T-helper 1 cell (primary cell): ENCODE data around the gene ESRRA.

Source experiments
- DNase-seq, 5 donors: peaks; one replicate each; pipeline ENCODE4 v3.0.0-alpha.2; 2012 to 2020
- total RNA-seq, 4 donors: gene quantifications; one replicate each; lab custom pipeline; 2026; lab: John Stamatoyannopoulos, UW

Gene ESRRA
- total RNA-seq = 16.0 to 21.3 (median 18.8) reads per million in 4 donors

DNA sequence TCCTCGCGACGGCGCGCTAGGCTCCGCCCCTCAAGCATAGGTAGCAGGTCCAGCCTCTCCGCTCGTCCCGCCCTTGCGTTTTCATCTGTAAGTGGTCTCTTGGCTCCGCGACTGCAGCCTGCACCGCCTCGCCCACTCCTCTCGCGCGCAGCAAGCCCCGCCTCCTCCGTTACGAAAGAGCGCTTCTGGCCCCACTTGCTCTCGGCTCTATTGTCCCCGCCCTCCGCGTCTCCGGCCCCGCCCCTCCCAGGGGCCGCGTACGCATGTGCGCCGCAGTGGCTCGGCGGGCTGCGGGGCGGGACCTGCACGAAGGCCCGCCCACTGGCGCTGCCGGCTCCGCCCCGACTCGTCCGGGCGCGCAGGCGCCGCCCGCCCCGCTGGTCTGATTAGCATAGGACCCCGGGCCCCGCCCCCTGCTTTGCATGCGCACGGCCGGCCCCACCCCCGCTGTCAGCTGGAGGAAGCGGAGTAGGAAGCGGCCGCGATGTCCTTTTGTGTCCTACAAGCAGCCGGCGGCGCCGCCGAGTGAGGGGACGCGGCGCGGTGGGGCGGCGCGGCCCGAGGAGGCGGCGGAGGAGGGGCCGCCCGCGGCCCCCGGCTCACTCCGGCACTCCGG, at the start of gene ESRRA:
Gene ESRRA (plus strand): TSS at position 450 of the 616 bp plus-strand sequence. CDS start 1,656 bp downstream, outside the sequence.
- DNase-seq = peak; percentile 99 to 100 (median 99)

DNA sequence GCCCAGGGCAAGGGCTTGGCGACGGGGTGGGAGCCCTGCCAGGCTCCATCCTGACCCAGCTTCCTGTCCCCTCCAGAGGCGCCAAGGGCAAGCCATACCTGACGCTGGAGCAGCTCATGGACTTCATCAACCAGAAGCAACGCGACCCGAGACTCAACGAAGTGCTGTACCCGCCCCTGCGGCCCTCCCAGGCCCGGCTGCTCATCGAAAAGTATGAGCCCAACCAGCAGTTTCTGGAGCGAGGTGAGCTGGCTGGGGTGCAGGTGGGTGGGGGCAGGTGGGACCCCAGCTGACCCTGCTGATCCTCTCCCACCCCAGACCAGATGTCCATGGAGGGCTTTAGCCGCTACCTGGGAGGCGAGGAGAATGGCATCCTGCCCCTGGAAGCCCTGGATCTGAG, 49.0 kb upstream of the ESRRA start:
- DNase-seq = no peak

DNA sequence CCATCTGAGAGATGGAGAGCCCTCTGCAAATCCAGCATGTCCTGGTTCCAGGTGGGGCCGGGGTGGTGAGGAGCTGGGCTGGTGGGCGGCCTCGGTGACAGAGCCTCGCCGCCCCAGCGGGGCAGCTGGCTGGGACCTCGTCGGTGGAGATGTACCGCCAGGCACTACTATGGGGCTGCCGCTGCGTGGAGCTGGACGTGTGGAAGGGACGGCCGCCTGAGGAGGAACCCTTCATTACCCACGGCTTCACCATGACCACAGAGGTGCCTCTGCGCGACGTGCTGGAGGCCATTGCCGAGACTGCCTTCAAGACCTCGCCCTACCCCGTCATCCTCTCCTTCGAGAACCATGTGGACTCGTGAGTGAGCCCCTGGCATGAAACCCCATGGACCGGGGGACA, 47.0 kb upstream of the ESRRA start:
- no peak for DNase-seq

DNA sequence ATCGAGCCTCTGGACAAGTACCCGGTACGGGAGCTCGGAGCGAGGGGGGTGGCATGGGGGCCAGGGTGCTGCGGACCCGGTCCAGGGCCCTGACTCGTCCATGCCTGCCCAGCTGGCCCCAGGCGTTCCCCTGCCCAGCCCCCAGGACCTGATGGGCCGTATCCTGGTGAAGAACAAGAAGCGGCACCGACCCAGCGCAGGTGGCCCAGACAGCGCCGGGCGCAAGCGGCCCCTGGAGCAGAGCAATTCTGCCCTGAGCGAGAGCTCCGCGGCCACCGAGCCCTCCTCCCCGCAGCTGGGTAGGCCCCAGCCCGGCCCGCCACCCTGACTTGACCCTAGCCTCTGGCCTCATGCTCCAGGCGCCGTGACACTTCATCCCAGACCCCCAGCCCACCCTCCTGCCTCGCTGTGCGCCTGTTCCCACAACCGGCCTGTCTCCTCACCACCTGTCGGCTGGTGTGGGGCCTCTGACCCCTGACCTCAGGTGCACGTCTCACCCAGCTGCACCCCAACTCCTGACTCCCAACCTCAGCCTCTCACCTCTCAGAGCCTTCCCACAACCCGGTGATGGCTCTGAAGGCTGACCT, 46.3 kb upstream of the ESRRA start:
- DNase-seq = no peak

DNA sequence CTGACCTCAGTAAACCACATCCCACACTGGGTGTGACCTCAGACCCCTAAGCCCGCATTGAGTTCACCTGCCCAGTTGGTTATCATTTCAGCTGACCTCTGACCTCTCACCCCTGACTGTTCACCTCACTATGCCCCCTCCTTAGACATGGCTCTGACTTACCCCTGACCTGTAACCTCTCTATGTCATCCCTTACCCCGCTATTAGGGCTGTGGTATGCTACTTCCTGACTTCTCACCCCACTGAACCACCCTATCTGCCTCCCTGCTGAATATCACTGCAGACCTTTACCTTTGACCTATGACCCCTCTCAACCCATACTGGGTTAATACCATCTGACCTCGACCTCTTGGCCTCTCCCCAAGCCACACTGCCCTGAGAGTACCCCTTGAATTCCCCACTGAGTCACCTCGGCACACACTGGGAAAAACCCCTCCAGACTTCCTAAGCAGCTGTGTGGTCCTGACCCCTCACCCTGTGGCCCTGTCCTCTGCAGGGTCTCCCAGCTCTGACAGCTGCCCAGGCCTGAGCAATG, 45.7 kb upstream of the ESRRA start:
- DNase-seq = no peak

DNA sequence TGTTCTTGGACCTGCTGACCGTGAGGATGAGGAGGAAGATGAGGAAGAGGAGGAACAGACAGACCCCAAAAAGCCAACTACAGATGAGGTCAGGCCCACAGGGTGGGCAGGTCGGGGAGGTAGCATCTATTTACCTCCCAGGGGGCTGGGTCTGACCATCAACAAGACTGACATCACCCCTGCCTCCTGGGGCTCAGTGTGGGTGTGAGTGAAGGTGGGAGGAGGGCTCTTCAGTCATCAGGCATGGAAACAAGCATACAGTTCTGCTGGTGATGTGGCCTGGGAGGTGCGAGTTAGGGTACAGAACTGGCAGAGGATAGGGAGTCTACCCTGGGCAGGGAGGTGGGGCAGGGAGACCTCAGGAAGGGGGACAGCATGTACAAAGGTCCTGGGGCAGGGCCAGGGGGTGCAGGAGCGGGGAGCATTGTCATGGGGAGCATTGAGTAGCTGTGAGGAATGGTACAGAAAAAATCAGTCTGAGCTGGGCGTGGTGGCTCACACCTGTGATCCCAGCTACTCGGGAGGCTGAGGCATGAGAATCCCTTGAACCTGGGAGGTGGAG, 45.1 kb upstream of the ESRRA start:
- DNase-seq = no peak

DNA sequence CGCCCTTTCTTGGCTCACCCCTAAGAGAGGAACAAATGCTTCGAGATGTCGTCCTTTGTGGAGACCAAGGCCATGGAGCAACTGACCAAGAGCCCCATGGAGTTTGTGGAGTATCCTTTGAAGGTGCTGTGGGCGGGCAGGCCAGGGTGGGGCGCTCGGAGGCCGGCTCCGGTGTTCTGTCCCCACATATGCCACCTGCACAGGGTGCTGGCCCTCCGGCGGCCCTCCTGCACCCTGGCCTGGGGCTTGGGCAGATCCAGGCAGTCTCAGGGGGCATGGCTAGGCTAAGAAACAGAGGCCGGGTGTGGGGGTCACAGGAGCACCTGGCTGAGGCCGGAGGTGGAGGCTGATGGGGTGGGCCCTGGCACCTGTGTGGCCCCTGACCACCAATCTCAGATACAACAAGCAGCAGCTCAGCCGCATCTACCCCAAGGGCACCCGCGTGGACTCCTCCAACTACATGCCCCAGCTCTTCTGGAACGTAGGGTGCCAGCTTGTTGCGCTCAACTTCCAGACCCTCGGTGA, 43.7 kb upstream of the ESRRA start:
- DNase-seq = no peak

DNA sequence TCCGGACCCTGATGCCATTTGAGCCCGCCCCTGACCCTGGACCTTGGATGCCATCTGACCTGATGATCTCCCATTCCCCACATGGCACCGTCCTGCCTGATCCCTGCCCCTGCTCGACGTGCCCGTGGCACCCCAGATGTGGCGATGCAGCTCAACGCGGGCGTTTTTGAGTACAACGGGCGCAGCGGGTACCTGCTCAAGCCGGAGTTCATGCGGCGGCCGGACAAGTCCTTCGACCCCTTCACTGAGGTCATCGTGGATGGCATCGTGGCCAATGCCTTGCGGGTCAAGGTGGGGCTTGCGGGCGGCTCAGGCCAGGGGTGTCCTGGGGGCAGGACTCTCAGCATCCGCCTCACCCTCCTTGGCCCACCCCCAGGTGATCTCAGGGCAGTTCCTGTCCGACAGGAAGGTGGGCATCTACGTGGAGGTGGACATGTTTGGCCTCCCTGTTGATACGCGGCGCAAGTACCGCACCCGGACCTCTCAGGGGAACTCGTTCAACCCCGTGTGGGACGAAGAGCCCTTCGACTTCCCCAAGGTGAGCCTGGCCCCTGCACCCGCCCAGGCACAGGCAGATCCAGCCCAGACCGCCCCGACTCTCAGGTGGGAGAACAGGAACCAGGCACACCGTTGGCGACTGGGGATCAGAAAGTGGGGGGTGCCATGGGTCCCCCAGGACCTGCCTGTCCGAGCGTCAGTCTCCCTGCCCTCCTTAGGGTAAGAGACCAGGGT, 42.9 kb upstream of the ESRRA start:
- no peak for DNase-seq

DNA sequence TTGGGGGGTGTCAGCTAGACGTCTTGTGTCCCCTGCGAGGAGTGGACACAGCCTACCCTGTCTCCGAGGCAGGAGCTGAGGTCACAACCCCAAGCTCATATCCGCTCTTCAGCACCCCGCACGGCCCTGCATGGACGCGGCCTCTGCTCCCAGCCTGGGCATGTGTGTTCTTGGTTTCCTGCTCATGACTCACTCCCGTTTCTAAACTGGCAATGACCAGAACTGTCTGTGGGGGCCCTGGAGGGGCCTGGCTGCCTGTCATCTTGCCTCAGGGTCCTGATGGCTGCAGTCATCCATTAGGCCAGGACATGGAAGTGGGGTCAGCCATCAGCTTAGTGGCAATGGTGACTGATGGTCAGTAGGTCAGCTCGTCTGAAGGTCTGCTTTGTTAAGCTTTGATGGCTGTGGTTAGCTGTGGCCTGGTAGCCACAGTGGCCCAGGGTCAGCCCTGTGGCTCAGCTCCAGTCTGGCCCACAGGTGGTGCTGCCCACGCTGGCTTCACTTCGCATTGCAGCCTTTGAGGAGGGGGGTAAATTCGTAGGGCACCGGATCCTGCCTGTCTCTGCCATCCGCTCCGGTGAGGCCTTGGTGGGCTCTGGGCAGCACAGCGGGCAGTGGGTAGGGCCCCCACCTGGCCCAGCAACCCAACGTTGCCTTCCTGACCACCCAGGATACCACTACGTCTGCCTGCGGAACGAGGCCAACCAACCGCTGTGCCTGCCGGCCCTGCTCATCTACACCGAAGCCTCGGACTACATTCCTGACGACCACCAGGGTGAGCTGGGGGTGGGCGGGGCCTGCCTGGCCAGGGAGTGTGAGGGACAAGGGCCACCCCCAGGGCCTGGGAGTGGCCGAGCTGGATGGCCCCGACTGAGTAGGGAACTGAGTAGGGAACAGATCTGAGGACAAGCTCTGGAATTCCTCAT, 42.0 kb upstream of the ESRRA start:
- no peak for DNase-seq

DNA sequence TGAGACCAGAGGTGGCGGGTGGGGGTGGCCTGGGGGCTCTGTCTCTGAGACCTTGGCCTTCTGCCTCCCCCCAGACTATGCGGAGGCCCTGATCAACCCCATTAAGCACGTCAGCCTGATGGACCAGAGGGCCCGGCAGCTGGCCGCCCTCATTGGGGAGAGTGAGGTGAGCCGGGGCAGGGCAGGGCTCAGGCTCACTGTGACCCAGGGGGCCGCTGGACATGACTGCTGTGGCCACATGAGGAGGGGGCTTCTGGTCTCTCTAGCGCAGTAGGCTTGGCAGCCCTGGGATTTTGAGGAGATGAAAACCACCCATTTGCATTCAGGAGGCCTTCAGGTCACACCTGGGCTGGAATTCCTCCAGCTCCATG, 41.4 kb upstream of the ESRRA start:
- DNase-seq = no peak

DNA sequence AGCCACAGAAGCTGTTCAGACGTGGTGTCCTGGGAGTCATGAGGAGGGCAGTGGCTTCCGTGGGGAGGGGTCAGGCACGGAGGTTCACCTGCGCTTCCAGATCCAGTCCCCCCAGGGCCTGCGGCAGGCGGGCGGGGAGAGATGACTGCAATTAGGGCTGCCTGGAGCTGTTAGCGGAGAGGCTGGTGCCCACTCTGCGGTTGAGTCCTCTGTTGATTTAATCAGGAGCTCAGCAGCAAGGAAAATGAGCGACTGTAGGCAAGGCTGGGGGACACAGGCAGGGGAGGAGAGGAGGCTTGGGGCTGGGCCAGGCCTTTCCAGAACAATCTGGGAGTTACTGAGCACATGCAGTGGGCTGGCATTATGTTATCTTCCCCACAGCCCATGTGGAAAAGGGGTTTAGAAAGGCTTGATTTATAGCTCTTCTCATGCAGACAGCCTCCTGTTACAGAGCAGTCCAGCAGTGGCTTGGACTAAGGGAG, 40.9 kb upstream of the ESRRA start:
- DNase-seq = no peak

DNA sequence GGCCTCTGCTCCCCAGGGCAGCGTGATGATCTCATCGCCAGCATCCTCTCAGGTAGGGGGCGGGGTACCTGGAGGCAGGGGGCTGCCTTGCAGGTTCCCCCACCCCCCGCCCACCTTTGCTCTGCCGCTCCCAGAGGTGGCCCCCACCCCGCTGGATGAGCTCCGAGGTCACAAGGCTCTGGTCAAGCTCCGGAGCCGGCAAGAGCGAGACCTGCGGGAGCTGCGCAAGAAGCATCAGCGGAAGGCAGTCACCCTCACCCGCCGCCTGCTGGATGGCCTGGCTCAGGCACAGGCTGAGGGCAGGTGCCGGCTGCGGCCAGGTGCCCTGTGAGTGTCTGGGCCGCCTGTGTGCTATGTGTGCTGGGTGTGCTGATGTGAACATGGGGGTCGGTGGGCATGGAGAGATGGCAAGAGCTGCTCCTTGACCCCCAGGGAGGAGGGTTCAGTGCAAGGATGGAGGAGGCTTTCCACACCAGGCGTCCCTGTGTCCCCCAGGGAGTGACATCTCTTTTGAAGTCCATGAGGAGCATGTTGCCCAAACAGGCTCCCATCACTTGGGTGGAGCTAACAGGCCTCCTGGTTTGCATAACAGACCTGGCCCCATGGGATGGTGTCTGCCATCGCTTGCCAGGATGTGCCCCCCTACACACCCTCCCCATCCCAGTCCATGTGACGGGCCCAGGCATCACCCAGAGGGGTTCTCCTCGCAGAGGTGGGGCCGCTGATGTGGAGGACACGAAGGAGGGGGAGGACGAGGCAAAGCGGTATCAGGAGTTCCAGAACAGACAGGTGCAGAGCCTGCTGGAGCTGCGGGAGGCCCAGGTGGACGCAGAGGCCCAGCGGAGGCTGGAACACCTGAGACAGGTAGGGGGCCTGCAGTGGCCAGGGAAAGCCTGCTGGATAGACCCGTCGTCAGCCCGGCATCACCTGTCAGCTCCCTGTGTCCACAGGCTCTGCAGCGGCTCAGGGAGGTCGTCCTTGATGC, 39.9 kb upstream of the ESRRA start:
- no peak for DNase-seq

DNA sequence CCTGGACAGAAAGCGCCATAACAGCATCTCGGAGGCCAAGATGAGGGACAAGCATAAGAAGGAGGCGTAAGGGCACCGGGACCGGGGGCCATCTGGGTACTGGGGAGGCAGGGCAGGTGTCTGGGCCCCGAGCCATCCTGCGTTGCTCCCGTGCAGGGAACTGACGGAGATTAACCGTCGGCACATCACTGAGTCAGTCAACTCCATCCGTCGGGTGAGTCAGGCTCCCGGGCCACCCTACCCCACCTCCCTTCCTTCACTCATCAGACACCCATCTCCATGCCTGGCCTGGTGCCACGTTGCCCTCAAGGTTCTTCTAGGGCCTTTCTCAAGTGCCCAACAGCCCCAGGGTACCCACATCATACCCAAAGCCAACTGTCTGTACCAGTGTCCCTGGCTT, 39.0 kb upstream of the ESRRA start:
- DNase-seq = no peak

DNA sequence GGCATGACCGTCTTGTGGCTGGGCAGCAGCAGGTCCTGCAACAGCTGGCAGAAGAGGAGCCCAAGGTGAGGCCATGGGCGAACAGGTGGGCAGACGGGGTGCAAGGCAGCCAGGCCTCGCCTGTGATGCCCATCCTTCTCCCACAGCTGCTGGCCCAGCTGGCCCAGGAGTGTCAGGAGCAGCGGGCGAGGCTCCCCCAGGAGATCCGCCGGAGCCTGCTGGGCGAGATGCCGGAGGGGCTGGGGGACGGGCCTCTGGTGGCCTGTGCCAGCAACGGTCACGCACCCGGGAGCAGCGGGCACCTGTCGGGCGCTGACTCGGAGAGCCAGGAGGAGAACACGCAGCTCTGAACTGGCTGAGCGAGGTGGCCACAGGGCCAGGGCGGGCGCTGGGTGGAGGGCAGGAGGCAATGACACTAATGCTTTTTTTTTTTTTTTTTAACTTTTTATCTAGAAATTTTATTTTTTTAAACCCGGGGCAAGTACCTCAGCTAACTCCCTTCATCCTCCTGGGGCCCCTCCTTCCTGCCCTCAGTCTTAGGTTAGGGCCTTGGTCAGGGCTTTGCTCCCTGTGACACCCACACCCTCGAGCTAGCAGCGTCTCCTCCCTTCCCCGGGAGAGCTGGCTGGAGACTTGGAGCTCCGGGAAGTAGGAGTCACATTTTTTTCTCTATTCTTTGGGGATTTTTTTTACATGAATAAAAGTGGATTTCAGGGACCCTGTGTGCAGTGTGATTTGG, 37.9 kb upstream of the ESRRA start:
- DNase-seq = no peak

DNA sequence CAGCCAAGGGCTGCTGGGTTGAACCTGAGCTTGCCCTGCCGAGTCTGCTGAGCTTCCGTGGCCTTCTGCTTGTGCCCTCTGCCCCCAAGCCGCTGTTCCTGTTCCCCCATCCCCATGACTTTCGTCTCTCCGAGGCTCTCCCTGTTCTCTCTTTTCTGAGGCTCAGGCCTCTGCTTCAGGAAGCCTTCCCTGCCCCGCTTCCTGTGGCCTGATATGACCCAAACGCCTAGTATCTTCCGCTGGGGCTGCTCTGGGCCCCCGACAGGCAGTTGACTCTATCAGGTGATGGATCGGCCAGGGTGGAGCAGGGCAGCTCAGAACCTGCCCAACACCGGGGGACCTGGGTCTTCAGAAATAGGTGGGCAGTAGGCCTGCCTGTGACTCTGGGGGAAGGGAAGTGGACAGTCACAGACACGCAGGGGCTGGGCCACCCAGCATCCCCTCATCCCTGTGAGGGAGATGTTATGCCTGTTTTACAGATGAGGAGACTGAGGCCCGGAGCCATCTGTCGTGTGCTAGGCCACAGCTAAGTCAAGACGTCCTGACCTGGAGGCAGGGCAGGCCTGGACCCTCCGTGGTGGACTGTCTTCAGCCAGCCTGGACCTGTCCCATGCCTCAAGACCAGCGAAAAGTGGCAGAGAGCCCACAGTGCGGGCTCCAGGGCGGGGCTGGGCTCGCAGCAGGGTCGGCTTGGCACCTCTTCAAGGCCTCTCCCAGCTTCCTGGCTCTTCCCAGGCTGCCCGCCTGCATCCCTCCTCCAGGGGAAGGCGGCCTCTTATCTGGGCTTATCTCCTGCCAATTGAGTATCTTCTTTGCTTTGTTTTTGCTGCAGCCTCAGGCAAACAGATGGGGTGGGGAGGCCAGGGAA, 37.1 kb upstream of the ESRRA start:
- no peak for DNase-seq

DNA sequence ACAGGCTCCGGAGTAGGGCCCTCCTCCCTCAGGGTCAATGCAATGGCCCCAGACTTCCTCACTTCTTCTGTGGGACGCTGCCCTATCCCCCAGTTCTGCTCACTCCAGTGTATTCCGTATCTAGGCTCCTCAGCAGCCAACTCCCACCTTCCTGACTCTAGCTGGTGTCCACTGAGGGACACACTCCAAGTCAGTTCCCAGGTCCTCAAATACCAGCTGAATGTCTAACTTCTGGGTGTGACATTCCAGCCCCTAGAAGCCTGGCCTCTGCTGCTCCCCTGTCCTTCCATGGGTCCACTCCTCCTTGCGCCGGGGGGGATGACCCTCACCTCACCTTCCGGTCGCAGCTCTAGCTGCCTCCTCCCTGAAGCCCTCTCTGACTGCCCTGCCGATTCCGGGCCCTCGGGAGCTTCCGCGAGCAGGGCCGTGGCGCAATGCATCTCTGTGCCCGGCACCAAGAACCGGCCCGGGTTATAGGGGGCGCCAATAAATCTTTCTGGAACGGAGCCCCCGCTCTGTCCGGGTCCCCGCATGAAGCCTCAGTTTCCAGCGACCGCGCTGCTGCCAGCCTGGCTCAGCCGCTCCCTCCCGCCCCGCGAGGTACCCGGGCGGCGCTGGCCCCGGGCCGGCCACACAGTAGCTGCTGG, 36.3 kb upstream of the ESRRA start:
- peak in 3 of 5 donors; percentile 25 to 63 (median 27) for DNase-seq

DNA sequence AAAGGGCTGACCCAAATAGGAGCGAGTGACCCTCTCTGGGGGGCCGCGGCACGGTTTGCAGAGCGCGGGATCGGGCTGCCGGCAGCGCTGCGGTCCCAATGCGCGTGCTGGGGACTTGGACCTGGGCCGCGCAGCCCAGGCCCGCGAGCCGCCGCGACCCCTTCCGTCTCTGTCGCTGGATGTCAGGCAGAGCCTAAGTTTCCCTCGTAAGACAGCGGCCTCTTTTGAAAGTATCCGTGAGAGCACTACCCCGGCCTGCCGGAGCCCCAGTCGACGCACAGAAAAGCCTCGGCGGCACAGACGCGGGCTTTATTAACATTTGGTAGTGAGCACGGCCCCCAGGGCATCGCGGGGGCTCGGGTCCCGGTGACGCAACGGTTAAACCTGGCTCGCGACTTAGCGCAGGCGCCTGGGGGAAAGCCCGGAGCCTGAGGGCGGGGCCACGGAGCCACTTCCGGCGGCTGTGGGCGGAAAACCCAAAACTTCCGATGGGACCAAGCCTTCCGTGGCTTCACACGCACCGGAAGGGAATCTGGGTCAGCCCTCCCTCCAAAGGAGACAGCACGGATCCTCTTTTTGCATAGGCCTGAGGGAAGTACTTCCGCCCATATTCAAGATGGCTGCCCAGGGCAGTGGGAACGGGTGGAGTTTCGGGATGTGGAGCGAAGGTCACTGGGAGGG, 35.6 kb upstream of the ESRRA start:
- DNase-seq = peak; percentile 94 to 99 (median 96)
